IPS-NIHi11 (cell line): ENCODE results near the gene PFDN4.
A peak's percentile ranks its signal among the peaks of the same experiment; 100 is the strongest.
"Not testable (repeated sequence)": the region's sequence is repeated elsewhere in the genome, so short reads cannot be mapped to it uniquely, and the experiment has no call there.

Experiments
- DNase-seq: peaks from one replicate; pipeline ENCODE4 v3.0.0; 2012; ENCODE audit warnings: mixed read lengths, low spot score

Gene PFDN4

DNA sequence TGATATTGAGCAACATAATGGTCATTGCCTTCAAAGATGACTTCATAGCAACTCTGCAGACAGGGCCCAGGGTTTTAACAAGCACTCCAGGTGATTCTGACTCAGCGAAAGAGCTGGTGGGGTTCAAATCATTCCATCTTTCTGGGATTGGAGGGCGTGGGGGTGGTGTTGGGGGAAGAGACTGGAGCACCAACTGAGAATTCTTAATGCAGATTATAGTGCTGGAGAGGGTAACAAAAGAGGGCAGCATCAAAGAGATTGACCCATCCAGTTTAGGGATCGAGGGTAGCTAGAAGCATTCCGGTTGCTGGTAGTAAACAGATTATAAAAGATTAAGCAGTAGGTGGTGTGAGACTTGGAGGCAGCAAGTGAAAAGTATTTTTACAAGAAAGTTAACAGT, 15.9 kb downstream of the PFDN4 start:
- DNase-seq, result peak; percentile 20

DNA sequence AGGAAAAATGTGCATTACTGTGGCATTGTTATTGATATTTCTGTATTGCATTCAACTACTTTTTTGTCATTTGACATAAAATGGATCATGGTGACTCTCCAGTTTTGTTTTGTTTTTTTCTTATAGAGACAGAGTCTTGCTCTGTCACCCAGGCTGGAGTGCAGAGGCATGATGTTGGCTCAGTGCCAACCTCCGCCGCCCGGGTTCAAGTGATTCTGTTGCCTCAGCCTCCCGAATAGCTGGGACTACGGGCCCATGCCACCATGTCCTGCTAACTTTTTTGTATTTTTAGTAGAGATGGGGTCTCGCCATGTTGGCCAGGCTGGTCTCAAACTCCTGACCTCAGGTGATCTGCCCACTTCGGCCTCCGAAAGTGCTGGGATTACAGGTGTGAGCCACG, 16.8 kb downstream of the PFDN4 start:
- DNase-seq, result not testable (repeated sequence)

DNA sequence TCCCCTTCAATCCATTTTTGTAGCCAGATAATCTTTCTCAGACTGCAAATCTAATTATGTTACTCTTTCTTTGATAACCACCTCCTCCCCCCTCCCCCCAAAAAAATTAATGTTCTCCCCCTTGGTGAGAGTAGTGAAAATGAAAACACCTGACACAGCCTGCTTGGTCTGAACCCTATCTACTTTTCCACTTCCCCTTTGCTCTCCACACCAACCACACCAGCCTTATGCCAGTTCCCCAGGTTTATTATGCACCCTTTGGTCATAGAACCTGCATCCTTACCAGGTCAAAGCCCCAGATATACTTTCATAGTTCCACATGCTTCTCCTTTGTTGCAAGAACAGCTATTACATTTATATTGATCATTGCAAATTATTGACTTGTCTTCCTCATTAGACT, 19.4 kb downstream of the PFDN4 start:
- no peak for DNase-seq

DNA sequence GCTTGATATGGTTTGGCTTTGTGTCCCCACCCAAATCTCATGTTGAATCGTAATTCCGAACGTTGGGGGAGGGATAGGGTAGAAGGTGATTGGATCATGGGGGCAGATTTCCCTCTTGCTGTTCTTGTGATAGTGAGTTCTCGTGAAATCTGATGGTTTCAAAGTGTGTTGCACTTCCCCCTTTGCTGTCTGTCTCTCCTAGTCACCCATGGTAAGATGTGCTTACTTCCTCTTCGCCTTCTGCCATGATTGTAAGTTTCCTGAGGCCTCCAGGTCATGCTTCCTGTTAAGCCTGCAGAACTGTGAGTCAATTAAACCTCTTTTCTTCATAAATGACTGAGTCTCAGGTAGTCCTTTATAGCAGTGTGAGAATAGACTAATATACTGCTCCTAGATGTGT, 19.9 kb downstream of the PFDN4 start:
- no peak for DNase-seq

DNA sequence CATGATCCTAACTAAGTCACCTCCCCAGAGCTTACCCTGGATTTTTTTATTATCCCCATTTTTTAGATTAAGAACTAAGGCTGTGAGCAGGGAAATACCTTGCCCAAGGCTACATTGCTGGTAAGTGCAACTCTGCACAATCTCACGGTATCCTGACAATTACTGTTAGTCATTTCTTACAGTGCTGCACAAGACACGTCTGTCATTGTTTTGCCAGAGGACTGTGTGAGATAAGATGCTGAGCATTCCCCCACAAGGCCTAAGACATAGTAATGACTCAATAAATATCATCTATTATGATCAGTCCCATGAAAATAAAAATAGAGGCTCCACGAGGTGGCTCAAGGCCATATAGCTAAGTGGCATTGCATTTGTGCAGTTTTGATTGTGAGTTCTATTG, 21.0 kb downstream of the PFDN4 start:
- DNase-seq, result no peak

DNA sequence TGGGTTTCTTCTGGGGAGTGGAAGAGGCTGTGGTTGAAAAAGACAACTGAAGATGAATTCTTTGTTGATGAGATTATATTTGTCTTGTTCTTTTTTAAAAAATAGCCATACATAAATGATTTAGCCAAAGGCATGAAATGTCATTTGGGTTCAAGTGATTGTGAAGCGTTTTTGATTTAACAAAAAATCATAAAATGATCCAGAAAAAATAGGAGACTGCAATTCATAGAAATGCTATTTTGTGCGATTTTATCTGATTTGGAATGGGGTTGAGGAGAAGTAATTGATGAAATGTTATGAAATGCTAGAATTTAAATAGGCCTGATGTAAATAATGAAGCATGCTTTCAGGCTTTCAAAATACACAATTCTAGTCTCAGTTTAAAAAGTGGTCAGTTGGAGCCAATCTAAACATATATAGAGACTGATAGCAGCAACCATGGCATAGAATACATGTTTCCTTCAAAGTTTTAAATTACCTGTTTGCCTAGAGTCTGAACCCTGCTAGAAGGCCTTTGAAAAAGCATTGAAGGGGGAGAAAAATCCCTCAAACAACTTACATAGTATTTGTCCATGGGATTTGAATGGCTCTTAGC, 21.8 kb downstream of the PFDN4 start:
- DNase-seq, result no peak

DNA sequence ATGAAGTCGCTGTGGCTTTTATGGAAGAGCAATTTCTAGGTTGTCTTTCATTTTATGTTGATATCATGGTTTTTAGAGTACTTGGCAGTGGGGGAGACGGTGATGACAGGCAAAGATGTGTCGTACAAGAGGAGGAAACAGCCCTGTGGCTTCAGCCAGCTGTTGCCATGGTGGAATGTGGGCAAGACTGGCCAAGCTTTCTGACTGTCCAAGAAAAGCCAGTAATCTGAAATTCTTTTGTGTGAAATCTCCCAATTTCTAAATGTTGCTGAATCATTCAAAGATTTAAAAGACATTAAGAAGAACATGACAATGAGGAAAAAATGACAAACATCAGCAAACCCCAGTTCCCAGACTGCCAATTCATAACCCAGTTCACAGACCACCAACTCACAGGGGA, 23.1 kb downstream of the PFDN4 start:
- no peak for DNase-seq

DNA sequence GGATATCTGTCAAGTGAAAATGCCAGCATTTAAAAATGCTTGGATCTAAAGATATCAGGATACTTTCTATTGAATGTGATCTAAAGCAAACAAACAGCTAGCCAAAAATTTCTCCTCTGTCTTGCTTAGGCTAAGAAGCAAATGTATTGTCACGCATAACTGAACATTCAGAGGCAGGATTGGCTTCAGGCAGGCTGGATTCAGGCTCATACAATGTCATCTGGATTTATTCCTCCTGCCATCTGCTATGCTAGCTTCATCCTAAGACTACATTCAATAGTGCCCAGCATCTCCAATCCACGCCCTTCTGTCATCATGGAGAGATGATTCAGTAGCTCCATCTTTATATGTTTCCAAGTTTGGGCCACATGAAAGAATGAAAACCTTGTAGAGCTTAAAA, 27.1 kb downstream of the PFDN4 start:
- no peak for DNase-seq

DNA sequence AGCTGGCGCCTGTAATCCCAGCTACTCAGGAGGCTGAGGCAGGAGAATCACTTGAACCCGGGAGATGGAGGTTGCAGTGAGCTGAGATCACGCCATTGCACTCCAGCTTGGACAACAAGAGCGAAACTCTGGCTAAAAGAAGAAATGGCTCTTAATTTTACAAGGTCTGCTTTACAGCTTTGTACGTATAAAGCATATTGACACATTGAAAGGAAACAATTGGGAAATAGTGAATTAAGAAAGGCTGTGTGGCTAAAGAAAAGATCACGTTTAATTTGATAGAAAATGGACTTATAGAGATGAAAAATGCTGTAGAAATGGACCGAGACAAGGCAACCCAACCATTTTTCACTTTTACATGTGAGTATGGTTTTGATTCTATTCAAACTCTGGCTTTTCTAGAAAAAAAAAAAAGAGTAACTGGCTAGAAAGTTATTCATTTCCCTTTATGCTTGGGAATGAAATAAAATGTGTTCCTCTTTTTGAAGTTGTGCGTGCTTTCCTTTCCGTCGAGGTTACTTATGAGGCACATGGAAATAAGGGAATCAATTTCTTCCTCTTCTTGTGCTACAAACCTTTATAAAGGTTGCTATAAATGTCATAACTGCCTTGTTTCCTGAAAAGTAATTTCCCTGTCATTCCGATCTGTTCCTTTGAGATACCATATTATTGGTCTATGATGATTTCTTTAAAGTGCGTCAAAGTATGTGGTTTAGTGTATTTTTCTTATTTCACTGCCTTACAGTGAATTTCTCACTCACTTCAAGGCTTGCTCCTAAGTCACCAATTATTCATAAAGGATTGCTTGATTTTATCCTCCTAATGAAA, 29.4 kb downstream of the PFDN4 start:
- no peak for DNase-seq

DNA sequence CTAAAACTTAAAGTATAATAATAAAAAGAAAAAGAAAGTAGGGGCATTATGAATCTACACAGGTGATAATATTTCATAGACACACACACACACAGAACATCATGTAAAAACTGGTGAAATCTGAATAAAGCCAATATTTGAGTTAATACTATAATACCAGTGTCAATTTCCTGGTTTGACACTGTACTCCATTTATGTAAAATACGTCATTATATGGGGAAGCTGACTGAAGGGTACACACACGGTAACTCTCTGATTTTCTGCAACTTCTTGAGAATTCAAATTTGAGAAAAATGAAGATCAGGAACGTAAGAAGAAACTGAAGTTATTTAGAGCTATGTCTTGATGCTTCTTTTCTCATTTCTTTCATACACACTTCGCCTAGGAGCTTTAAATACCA, 36.2 kb downstream of the PFDN4 start:
- no peak for DNase-seq

DNA sequence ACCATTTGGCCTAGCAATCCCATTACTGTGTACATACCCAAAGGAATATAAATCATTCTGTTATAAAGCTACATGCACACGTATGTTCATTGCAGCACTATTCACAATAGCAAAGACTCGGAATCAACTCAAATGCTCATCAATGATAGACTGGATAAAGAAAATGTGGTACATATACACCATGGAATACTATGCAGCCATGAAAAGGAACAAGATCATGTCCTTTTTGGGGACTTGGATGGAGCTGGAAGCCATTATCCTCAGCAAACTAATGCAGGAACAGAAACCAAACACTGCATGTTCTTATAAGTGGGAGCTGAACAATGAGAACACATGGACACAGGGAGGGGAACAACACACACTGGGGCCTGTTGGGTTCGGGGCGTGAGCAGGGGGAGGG, 40.8 kb downstream of the PFDN4 start:
- DNase-seq, result not testable (repeated sequence)

DNA sequence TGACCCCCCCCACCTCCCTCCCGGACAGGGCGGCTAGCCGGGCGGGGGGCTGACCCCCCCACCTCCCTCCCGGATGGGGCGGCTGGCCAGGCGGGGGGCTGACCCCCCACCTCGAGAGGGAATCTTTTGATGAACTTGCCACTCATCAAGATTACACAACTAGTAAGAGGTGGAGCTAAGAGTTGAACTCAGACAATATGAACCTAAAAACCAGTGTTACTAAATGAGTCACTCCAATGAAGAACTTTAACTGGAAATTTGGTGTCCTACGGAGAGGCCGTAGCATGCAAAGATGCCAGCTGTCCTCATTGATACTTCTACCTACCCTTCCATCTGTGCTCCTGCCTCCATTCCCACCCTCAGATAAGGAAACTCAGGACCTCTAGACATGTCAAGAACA, 42.8 kb downstream of the PFDN4 start:
- DNase-seq, result no peak

DNA sequence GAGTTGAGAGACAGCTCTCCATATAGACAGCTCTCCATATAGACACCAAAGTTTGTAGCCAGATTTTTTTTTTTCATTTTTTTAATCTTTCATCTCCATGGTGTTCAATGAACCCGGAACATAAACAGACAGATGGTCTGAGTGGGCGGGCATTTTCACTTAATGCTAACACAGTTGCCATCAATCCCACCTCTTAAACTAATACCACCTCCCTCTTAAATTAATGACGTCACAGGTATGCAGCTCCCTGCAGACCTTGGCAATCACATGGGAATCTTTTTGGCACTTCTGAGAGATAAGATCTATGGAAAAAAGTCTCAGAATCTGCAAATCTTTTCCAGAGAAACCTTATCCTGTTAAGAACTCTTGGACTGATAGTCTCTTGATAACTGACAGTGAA, 43.2 kb downstream of the PFDN4 start:
- no peak for DNase-seq

DNA sequence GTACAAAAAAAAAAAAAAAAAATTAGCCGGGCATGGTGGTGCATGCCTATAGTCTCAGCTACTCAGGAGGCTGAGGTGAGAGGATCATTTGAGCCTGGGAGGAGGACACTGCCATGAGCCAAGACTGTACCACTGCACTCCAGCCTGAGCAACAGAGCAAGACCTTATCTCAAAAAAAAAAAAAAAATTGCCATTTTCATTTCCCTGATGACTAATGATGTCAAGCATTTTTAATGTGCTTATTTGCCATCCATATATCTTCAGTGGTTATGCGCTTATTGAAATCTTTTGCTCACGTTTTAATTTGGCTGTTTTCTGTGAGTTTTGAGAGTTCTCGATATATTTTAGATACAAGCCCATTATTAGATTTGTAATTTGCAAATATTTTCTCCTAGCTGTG, 46.7 kb downstream of the PFDN4 start:
- DNase-seq, result no peak

DNA sequence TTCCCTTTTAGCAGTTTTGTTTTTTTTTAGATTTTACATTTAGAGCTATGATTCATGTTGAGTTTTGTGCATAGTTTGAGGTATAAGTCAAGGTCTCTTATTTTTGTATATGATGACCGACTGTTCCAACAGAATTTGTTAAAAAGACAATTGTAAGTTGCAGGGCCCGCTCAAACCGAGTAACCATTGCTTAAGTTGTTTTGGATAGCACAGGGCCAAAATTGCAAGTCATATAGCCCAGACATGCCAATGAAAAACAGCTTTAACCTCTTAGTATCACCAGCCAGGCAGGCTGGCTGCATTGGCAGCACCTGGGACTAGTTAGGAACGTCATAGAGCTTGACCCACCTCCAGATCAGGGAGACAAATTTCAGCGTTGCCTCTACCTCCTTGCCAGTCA, 47.3 kb downstream of the PFDN4 start:
- DNase-seq, result no peak

DNA sequence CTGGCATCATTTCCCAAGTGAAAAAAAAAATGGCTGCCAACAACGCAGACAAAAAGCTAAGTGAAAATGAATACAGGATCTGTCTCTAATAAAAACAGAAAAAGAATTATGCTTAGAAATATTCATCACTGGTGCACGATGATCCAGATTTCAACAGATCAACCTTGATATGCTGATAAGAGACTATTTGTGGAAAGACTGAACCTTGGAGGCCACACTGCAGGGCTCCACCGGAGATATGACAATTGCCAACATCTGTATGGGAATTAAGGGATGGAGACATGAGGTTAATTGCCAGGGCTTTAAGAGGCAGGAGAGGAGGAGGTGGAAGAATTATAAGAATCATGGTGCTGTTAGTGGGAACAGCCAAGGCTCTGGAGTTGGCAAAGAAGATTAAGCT, 48.3 kb downstream of the PFDN4 start:
- no peak for DNase-seq

DNA sequence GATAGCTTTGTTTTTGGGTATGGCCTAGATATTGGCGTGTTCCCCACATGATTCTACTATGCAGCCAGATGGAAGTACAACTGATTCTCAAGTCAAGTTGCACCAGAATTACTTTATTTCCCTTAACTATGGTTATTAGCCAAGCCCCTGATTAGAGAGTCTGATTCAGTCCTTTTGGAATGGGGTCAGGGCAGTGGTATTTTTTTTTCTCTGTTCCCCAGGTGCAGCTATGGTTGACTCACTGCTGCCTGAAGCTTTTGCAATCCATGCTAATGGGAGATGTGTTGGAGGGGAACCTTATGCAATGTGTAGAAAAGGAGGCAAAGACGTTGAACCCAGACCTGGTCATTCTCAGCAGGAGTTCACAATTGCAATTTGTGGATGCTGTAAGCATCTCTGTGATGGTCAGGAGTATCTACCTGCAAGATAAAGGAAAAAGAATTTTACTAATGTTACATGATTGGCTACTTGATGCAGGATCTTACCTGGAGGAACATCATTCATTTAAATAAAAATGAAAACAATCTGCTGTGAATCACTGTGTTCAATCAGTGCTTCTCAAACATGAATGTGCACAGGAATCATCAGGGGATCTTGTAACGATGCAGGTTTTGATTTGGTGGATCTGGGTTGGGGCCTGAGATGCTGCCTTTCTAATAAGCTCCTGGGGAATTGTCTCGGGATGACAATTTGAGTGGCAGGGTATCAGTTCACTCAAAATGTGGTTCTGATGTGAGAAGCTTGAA, 49.4 kb downstream of the PFDN4 start:
- DNase-seq, result no peak

DNA sequence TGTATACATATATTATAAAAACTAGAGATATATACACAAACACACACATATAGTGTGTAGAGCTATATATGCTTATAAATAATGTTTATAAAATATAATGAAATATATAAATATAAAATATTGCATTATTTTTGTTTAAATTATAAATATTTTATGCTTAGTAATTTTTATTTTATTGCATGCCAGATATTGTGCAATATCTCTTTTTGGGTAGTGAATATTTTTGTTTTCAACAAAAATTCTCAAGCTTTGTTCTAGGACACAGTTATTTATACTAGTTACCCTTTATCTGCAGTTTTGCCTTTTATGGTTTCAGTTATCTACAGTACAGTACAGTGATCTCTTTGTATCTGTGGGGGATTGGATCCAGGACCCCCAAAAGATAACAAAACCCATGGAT, 52.2 kb downstream of the PFDN4 start:
- DNase-seq, result no peak

DNA sequence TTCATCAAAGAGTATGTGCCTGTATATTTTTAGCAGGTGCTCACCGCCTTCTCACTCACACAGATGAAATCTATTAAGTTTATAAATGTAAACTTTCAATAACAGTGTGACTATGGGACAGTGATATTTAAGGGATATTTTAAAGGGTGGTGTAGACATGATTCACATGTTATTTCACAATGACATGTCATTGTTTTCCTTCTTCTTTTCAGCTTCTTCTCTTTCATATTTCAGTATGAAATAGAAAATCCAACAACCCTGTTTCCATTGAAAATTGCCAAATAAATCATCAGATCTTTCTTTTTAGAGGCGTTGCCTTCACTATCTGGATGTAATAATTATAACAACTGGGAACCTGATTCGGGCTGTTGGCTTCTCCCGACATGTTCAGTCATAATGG, 54.8 kb downstream of the PFDN4 start:
- DNase-seq, result no peak

DNA sequence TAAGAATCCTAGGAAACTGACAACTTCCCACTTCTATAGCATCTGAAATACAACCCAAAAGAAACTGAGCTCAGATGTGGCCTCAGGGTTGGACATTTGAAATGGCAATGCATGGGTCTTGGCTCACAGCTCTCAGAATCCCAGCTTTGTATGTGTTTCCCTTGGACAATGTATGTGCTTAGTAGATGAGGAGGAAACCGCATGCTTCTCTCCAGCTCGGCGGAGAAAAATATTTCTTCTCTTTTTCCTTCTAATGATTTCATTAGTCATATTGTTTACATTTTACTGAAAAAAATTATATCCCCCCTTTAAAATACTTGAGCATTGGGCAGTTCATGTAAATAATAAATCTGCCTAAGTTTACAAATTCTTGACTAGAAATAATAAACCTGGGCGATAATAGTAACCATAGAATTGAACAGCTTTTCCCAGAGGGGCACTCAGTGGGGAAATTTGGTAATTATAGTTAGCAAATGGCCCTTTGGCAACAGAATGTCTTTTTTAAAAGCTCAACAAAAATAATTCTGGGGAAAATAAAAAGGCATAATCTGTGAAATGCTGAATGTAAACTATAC, 55.3 kb downstream of the PFDN4 start:
- DNase-seq, result no peak

DNA sequence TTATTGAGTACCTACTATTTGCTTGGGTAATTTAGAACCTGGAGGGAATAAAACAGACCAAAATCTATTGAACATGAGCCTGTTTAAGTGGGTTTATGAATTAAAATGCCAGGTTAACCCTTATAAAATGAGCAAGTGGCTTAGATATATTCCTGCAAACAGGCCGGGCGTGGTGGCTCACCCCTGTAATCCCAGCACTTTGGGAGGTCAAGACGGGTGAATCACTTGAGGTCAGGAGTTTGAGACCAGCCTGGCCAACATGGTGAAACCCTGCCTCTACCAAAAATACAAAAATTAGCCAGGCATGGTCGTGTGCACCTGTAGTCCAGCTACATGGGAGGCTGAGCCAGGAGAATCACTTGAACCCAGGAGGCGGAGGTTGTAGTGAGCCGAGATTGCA, 57.9 kb downstream of the PFDN4 start:
- not testable (repeated sequence) for DNase-seq

DNA sequence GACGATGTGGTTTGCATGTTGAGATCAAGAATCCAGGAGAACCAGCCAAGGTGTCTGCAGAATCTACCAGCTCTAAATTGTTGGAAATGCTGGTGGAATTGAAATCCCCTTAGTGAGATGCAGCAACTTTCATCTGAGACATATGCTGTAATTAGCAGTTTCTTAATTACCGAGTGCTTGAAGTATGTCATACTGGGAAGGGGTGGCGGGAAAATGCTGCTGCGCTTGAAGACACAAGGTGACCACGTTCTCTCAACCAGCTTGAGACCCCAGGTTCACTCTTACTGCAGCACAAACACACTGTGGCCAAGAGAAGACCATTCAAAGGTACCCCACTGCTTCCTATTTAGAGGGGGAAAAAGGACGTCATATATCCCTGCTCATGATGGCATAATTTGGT, 59.0 kb downstream of the PFDN4 start:
- DNase-seq, result no peak

DNA sequence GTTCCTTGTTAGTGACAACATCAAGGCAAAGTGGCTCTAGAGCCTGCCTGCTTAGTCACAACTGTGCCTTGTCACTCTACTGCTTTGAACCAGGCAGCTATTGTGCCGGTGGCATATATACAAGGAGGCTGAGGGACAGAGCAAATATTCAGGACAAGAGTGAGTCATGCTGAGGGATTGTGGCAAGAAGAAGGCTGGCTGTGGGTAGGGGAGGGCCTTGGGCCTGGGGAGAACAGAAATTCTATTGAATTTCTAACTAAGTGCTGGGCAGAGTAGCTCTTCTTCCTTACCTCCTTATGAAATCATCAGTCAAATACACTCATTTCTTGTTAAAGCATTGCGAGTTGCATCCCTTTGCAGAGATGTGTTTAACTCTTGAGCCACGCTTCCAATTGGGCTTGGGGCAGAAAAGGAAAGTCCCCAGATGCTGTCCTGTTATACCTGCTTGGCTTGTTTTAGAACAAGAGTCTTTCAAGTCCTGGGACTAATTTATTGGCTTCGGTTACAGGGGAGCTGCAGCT, 59.7 kb downstream of the PFDN4 start:
- DNase-seq, result no peak
